A673 (cell line): ENCODE measurements around the gene CDH4. TPM values are rescaled to one million over a fixed set of nuclear protein-coding genes. Genes with fewer than 3 reads are reported as not detected.

ENCODE experiments used
- BruUV-seq: library from RNA; stranded (reverse); fragments of 400-500 nt; replicated peaks from 2 replicates; lab custom pipeline; 2021; lab: Mats Ljungman, UMichigan
- CTCF ChIA-PET: fragments of 300-600 bp; sonication (Branson Sonifier 250); formaldehyde crosslinking; loops from one replicate; lab custom pipeline; 2022; ENCODE audit warnings: antibody characterized with exemption; lab: Charles Lee
- POLR2A ChIA-PET: fragments of 300-600 bp; sonication (Branson Sonifier 250); formaldehyde crosslinking; loops from one replicate; lab custom pipeline; 2022; ENCODE audit warnings: antibody characterized with exemption; ENCODE audit not compliant: low non-redundant PET; lab: Charles Lee
- DNase-seq: peaks from one replicate; pipeline ENCODE4 v3.0.0-alpha.2; 2015; ENCODE audit warnings: low spot score
- H3K27ac ChIP-seq: fragments of 200-600 bp; sonication (generic); 2 replicates; pipeline ENCODE4 v1.5.1; 2016; ENCODE audit warnings: mixed run types, low read depth, mild to moderate bottlenecking, mixed read lengths, antibody characterized with exemption, low read length; ENCODE audit not compliant: poor library complexity, severe bottlenecking
- H3K27me3 ChIP-seq: fragments of 200-600 bp; sonication (generic); replicated peaks from 2 replicates; pipeline ENCODE4 v1.6.1; 2017; ENCODE audit warnings: mixed run types, low read depth, mild to moderate bottlenecking, mixed read lengths, antibody characterized with exemption, low read length; ENCODE audit not compliant: insufficient read depth, poor library complexity
- H3K36me3 ChIP-seq: fragments of 200-600 bp; sonication (generic); 2 replicates; pipeline ENCODE4 v1.6.1; 2016; ENCODE audit warnings: mixed run types, mild to moderate bottlenecking, mixed read lengths, antibody characterized with exemption, low read length; ENCODE audit not compliant: insufficient read depth, poor library complexity, severe bottlenecking
- H3K4me1 ChIP-seq: fragments of 200-600 bp; sonication (generic); 2 replicates; pipeline ENCODE4 v1.6.1; 2017; ENCODE audit warnings: mixed run types, mild to moderate bottlenecking, mixed read lengths, antibody characterized with exemption, low read length; ENCODE audit not compliant: insufficient read depth, poor library complexity, severe bottlenecking
- H3K4me3 ChIP-seq: fragments of 200-600 bp; sonication (generic); 2 replicates; pipeline ENCODE4 v1.5.1; 2016; ENCODE audit warnings: low read depth, mixed run types, mild to moderate bottlenecking, mixed read lengths, low read length; ENCODE audit not compliant: poor library complexity, severe bottlenecking
- H3K9me3 ChIP-seq: fragments of 200-600 bp; sonication (generic); 2 replicates; pipeline ENCODE4 v1.6.1; 2016; ENCODE audit warnings: mixed run types, low read depth, mild to moderate bottlenecking, mixed read lengths, antibody characterized with exemption, low read length; ENCODE audit not compliant: poor library complexity, severe bottlenecking
- CTCF ChIP-seq: fragments of 300-800, 200-600 bp; sonication (generic); conservative IDR thresholded peaks from 2 replicates; pipeline ENCODE4 v1.5.1; 2017; ENCODE audit warnings: low read depth, mild to moderate bottlenecking, antibody characterized with exemption, low read length, moderate library complexity, mixed read lengths
- EZH2 ChIP-seq: fragments of 200-600 bp; sonication (generic); IDR thresholded peaks from 2 replicates; pipeline ENCODE4 v1.6.1; 2017; ENCODE audit warnings: borderline replicate concordance, low read depth, mild to moderate bottlenecking, mixed read lengths, antibody characterized with exemption, low read length; ENCODE audit not compliant: poor library complexity, severe bottlenecking
- intact Hi-C: fragments of 100-400 bp; cut with micrococcal nuclease; formaldehyde crosslinking; loops from one replicate; pipeline ENCODE4 v1.10.0; 2022; ENCODE audit not compliant: unreplicated experiment
- total RNA-seq: library from RNA; stranded (reverse); gene quantifications from 2 replicates; pipeline ENCODE4 v1.2.3, GENCODE V29; 2021

Gene CDH4
- total RNA-seq, 1 experiment from 2014 or later: 8.3 TPM

- TF ChIP-seq CTCF (no peak), EZH2 (no peak)
- H3K27ac ChIP-seq: no peak overlapping the region
- DNase-seq: no peak
- no peak overlapping the region for H3K4me3 ChIP-seq
- no peaks in the 10 kb centered on the region for H3K27me3 ChIP-seq
- no peaks in the 10 kb centered on the region for H3K4me1 ChIP-seq
- H3K36me3 ChIP-seq: no peaks in the 10 kb centered on the region
- no TSS peak for BruUV-seq
- POLR2A ChIA-PET: no interaction called here
- intact Hi-C loops: no loop called here
- no peaks in the 10 kb centered on the region for H3K9me3 ChIP-seq
- CTCF ChIA-PET: no interaction called here
Measured at GRCh38 chr20:61929561-61929960, 677.5 kb downstream of the CDH4 start.

- no peak overlapping the region for H3K4me3 ChIP-seq
Measured at GRCh38 chr20:61929971-61930666, 678.1 kb downstream of the CDH4 start.

GRCh38 chr20:61930776-61931475 is 678.9 kb downstream of the CDH4 start:
- Histone ChIP-seq H3K4me1 (no peaks in the 10 kb centered on the region), H3K9me3 (no peaks in the 10 kb centered on the region), H3K4me3 (no peak overlapping the region), H3K36me3 (no peaks in the 10 kb centered on the region), H3K27me3 (no peaks in the 10 kb centered on the region), H3K27ac (no peak overlapping the region)
- POLR2A ChIA-PET: no interaction called here
- BruUV-seq: no TSS peak
- no peak for TF ChIP-seq CTCF
- TF ChIP-seq EZH2: no peak
- CTCF ChIA-PET: no interaction called here
- intact Hi-C loops: no loop called here
- no peak for DNase-seq

More at GRCh38 chr20:61929971-61930666, 678.1 kb downstream of the CDH4 start:
- no peak for DNase-seq
- Histone ChIP-seq H3K36me3 (no peaks in the 10 kb centered on the region), H3K9me3 (no peaks in the 10 kb centered on the region), H3K27ac (no peak overlapping the region), H3K27me3 (no peaks in the 10 kb centered on the region), H3K4me1 (no peaks in the 10 kb centered on the region)
- intact Hi-C loops: no loop called here
- ChIA-PET CTCF (no interaction called here), POLR2A (no interaction called here)
- TF ChIP-seq CTCF (no peak), EZH2 (no peak)
- no TSS peak for BruUV-seq
